CD14-positive monocyte (primary cell): Measurements from ENCODE around the gene GULP1. TPM values are rescaled to one million over a fixed set of nuclear protein-coding genes. Genes with fewer than 3 reads are reported as not detected.

Experiments used
- DNase-seq, 3 donors: peaks; one replicate each; pipeline ENCODE4 v3.0.0-alpha.2; 2011 to 2022
- H2AFZ ChIP-seq: 2 replicates; pipeline ENCODE4 v1.6.0; 2012; ENCODE audit warnings: mild to moderate bottlenecking, low read depth, low read length, inconsistent platforms; ENCODE audit not compliant: insufficient read depth, poor library complexity, severe bottlenecking
- H3K27ac ChIP-seq, 2 donors: 1 replicate in 1 of 2; 2 replicates in 1 of 2; pipeline ENCODE4 v1.5.1; 2012 to 2013; ENCODE audit warnings: low read length in 2 of 2, control low read depth in 1 of 2, inconsistent platforms in 1 of 2, low read depth in 1 of 2, mild to moderate bottlenecking in 1 of 2
- H3K27me3 ChIP-seq, 2 donors: one replicate each; pipeline versions ENCODE4 v1.6.0 to v1.6.1; 2011 to 2013; ENCODE audit warnings: low read length in 2 of 2; ENCODE audit not compliant: control insufficient read depth in 2 of 2, insufficient read depth in 2 of 2
- H3K36me3 ChIP-seq, 2 donors: replicated peaks in 1 of 2; 1 replicate in 1 of 2; 2 replicates in 1 of 2; pipeline versions ENCODE4 v1.5.1 to v1.6.1; 2012 to 2013; ENCODE audit warnings: low read length in 2 of 2, control low read depth in 1 of 2, inconsistent platforms in 1 of 2, mild to moderate bottlenecking in 1 of 2; ENCODE audit not compliant: insufficient read depth in 2 of 2, control insufficient read depth in 1 of 2
- H3K4me1 ChIP-seq, 2 donors: 1 replicate in 1 of 2; 2 replicates in 1 of 2; pipeline versions ENCODE4 v1.5.1 to v1.6.1; 2012 to 2013; ENCODE audit warnings: low read length in 2 of 2, control low read depth in 1 of 2, inconsistent platforms in 1 of 2, mild to moderate bottlenecking in 1 of 2, moderate library complexity in 1 of 2; ENCODE audit not compliant: insufficient read depth in 2 of 2, control insufficient read depth in 1 of 2
- H3K4me2 ChIP-seq: replicated peaks from 2 replicates; pipeline ENCODE3; 2012; ENCODE audit warnings: low read length, moderate library complexity, mild to moderate bottlenecking; ENCODE audit not compliant: poor library complexity, severe bottlenecking; ENCODE audit errors: extremely low read depth
- H3K4me3 ChIP-seq, 3 experiments: fragments of 200-600 bp in 1 of 3; sonication (generic) in 1 of 3; replicated peaks in 1 of 3; 1 replicate in 2 of 3; 2 replicates in 1 of 3; pipeline ENCODE4 v1.5.1; 2011 to 2013; ENCODE audit warnings: low read length in 3 of 3, mild to moderate bottlenecking in 3 of 3, control low read depth in 2 of 3, low read depth in 2 of 3, inconsistent platforms in 1 of 3, moderate library complexity in 1 of 3
- H3K79me2 ChIP-seq: 2 replicates; pipeline ENCODE4 v1.6.0; 2012; ENCODE audit warnings: mild to moderate bottlenecking, control low read depth, inconsistent platforms, low read length, moderate library complexity; ENCODE audit not compliant: insufficient read depth
- H3K9ac ChIP-seq: 2 replicates; pipeline ENCODE4 v1.6.0; 2017; ENCODE audit warnings: low read length, mild to moderate bottlenecking; ENCODE audit not compliant: insufficient read depth, poor library complexity, severe bottlenecking
- H3K9me3 ChIP-seq, 2 donors: replicated peaks in 1 of 2; 1 replicate in 1 of 2; 2 replicates in 1 of 2; pipeline versions ENCODE4 v1.5.1 to v1.6.1; 2012 to 2013; ENCODE audit warnings: low read length in 2 of 2, control low read depth in 1 of 2; ENCODE audit not compliant: control insufficient read depth in 1 of 2, insufficient read depth in 1 of 2
- H4K20me1 ChIP-seq: 2 replicates; pipeline ENCODE4 v1.6.0; 2012; ENCODE audit warnings: mild to moderate bottlenecking, low read length, control low read depth, moderate library complexity; ENCODE audit not compliant: insufficient read depth
- H3K27ac Mint-ChIP-seq, 7 donors: one replicate each; pipeline ENCODE4 v1.8.0; 2020; ENCODE audit warnings: mild to moderate bottlenecking in 7 of 7, mixed read lengths in 7 of 7, moderate library complexity in 6 of 7, inconsistent platforms in 2 of 7
- H3K27me3 Mint-ChIP-seq, 3 donors: one replicate each; pipeline ENCODE4 v1.8.0; 2021 to 2022; ENCODE audit warnings: low read depth in 3 of 3, mild to moderate bottlenecking in 3 of 3, mixed read lengths in 3 of 3, moderate library complexity in 3 of 3, inconsistent platforms in 1 of 3
- H3K36me3 Mint-ChIP-seq, 2 donors: one replicate each; pipeline ENCODE4 v1.8.0; 2020; ENCODE audit warnings: mixed read lengths in 2 of 2, inconsistent platforms in 1 of 2, mild to moderate bottlenecking in 1 of 2
- H3K4me1 Mint-ChIP-seq: one replicate; pipeline ENCODE4 v1.8.0; 2020; ENCODE audit warnings: mild to moderate bottlenecking, mixed read lengths
- H3K4me3 Mint-ChIP-seq, 2 donors: one replicate each; pipeline ENCODE4 v1.8.0; 2020; ENCODE audit warnings: mild to moderate bottlenecking in 2 of 2, mixed read lengths in 2 of 2, moderate library complexity in 1 of 2
- H3K9me3 Mint-ChIP-seq, 7 donors: one replicate each; pipeline ENCODE4 v1.8.0; 2020 to 2022; ENCODE audit warnings: mixed read lengths in 7 of 7, mild to moderate bottlenecking in 6 of 7, moderate library complexity in 6 of 7, inconsistent platforms in 2 of 7
- WGBS: methylation state at CpG from one replicate; pipeline ENCODE4 v1.1.5; 2013; ENCODE audit warnings: missing lambda C conversion rate; ENCODE audit not compliant: insufficient coverage; 5-methylcytosine and 5-hydroxymethylcytosine counted together
- intact Hi-C, 2 donors: fragments of 100-400 bp; cut with micrococcal nuclease; formaldehyde crosslinking; loops; one replicate each; pipeline versions ENCODE4 v1.15.0 to v1.15.1; 2023
- polyA plus RNA-seq, 3 donors: library from polyadenylated mRNA; depleted of rRNA in 1 of 3; unstranded in 2 of 3; stranded (reverse) in 1 of 3; fragments of 300-500 nt in 2 of 3; fragments of >200 nt in 1 of 3; fragmentation: Illumina TruSeq in 2 of 3; gene quantifications; 1 replicate in 2 of 3; 2 replicates in 1 of 3; pipeline ENCODE4 v1.2.3, GENCODE V29; 2012 to 2021
- TF ChIP-seq, protein P1 (sequence below): fragments of 200-600 bp; IDR thresholded peaks from one replicate; pipeline ENCODE4 v1.8.0; 2022; ENCODE audit warnings: antibody characterized with exemption, mild to moderate bottlenecking

Gene GULP1
- polyA plus RNA-seq, 3 donors: not detected

DNA sequence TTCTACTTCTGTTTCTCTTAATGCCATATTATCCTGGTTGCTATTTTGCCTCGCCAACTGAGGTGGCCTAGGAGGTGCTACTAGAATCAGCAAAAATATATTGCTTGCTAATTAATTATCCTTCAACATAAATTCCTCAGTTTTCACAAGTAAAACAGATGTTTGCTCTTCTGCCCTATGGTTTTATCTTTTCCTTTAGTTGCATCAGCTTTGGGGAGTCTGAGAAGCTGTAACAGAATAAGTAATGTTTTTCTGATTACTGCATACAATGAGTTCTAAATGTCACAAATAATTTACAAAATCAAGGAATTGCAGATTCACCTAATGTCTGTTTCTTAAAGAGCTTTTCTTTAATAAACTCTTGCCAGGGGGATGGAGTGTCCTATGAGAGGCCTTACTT lies 36.7 kb downstream of the GULP1 start:
- H3K9me3 Mint-ChIP-seq: peaks cover 0 to 2% (median 0%) of the 10 kb centered on the region in 7 donors
- intact Hi-C loops: no loop called here
- H3K36me3 Mint-ChIP-seq: no peaks in the 10 kb centered on the region
- no peaks in the 10 kb centered on the region for H3K4me1 ChIP-seq
- H3K27me3 ChIP-seq: no peaks in the 10 kb centered on the region
- H3K4me2 ChIP-seq: no peak overlapping the region
- H3K27ac Mint-ChIP-seq: no peak overlapping the region
- peaks cover 0 to 2% (median 1%) of the 10 kb centered on the region in 3 donors for H3K27me3 Mint-ChIP-seq
- H3K4me3 ChIP-seq: no peak overlapping the region
- no peaks in the 10 kb centered on the region for H3K79me2 ChIP-seq
- no peak overlapping the region for H3K9ac ChIP-seq
- no peaks in the 10 kb centered on the region for H3K4me1 Mint-ChIP-seq
- H3K9me3 ChIP-seq: no peaks in the 10 kb centered on the region
- WGBS: 100% methylated on average over 1 of the region's 1 CpG
- DNase-seq: no peak
- no peak overlapping the region for H3K27ac ChIP-seq
- no peaks in the 10 kb centered on the region for H3K36me3 ChIP-seq
- H3K4me3 Mint-ChIP-seq: no peak overlapping the region
- TF ChIP-seq, protein P1, sequence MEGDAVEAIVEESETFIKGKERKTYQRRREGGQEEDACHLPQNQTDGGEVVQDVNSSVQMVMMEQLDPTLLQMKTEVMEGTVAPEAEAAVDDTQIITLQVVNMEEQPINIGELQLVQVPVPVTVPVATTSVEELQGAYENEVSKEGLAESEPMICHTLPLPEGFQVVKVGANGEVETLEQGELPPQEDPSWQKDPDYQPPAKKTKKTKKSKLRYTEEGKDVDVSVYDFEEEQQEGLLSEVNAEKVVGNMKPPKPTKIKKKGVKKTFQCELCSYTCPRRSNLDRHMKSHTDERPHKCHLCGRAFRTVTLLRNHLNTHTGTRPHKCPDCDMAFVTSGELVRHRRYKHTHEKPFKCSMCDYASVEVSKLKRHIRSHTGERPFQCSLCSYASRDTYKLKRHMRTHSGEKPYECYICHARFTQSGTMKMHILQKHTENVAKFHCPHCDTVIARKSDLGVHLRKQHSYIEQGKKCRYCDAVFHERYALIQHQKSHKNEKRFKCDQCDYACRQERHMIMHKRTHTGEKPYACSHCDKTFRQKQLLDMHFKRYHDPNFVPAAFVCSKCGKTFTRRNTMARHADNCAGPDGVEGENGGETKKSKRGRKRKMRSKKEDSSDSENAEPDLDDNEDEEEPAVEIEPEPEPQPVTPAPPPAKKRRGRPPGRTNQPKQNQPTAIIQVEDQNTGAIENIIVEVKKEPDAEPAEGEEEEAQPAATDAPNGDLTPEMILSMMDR: no peak
- no peak overlapping the region for H2AFZ ChIP-seq
- no peaks in the 10 kb centered on the region for H4K20me1 ChIP-seq

DNA sequence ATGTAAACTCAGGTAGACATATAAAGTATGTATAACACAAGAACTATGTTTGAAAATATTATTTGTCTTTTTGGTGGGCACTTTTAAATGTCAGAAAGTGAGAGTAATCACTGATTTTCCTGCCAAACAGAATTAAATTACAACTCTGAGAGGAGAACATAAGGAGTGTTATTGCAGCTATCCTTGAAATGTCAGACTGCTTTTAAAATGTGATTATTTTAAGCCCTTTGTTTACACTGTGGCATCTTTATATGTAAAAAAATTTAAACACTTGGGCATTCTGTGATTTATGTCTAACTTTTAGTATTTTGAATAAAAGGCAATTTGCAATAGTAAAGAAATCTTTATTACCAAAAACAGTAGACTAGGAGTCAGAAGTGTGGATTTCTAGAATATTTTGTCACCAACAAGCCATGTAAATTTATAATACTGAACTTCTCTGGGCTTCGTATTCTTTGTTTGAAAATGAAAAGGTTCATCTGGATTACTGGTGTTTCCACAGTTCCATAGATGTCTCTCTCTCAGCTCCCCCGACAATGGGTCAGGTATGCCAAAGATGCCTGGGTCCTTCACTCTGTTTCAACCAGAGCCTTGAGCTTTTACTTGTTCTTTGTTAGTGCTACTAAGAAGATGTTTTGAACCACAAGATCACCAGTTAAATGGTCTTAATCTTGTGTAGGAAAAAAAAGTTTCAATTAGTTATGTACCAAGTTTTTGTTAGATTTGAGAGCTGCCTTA lies 38.8 kb downstream of the GULP1 start:
- H3K27me3 Mint-ChIP-seq: peaks cover 0 to 2% (median 0%) of the 10 kb centered on the region in 3 donors
- H3K27ac Mint-ChIP-seq: no peak overlapping the region
- peaks cover 0 to 2% (median 0%) of the 10 kb centered on the region in 7 donors for H3K9me3 Mint-ChIP-seq
- no peak overlapping the region for H3K27ac ChIP-seq
- no peaks in the 10 kb centered on the region for H3K27me3 ChIP-seq
- H2AFZ ChIP-seq: no peak overlapping the region
- TF ChIP-seq, protein P1: no peak
- intact Hi-C loops: no loop called here
- H3K36me3 ChIP-seq: no peaks in the 10 kb centered on the region
- DNase-seq: no peak
- H3K4me3 ChIP-seq: no peak overlapping the region
- no peak overlapping the region for H3K9ac ChIP-seq
- no peaks in the 10 kb centered on the region for H3K9me3 ChIP-seq
- no peak overlapping the region for H3K4me2 ChIP-seq
- H3K36me3 Mint-ChIP-seq: no peaks in the 10 kb centered on the region
- no peaks in the 10 kb centered on the region for H3K4me1 Mint-ChIP-seq
- no peaks in the 10 kb centered on the region for H3K79me2 ChIP-seq
- no peaks in the 10 kb centered on the region for H4K20me1 ChIP-seq
- H3K4me3 Mint-ChIP-seq: no peak overlapping the region
- no peaks in the 10 kb centered on the region for H3K4me1 ChIP-seq
- WGBS: no CpG with 5 or more reads among the region's 2 CpGs
